ENCODE measurements around the gene ARHGEF28. TPM values are rescaled to one million over a fixed set of nuclear protein-coding genes. Genes with fewer than 3 reads are reported as not detected.

The ARHGEF28 gene
- polyA plus RNA-seq, 1 donor from 2014 or later: not detected

DNA sequence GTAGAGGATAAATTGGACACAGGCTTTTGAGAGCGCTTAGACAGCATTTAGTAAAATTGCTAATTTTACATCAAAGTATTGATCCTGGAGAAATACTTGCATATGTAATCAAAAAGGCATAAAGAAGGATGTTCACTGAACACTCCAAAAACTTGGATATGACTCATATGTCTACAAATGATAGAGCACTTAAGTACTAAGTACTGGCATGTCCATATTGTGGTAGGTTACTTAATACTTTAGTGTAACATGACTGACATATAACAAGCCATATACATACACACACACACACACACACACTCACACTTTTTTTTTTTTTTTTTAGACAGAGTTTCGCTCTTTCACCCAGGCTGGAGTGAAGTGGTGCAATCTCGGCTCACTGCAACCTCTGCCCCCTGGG lies 361.9 kb downstream of the ARHGEF28 start:
- TF ChIP-seq EZH2 (IDR thresholded peaks at IDR 0.05; ENCODE audit: borderline replicate concordance, insufficient read depth, low read length, poor library complexity, severe bottlenecking) (no peak), EP300 (conservative IDR thresholded peaks at IDR 0.05; ENCODE audit: poor library complexity, severe bottlenecking) (no peak), RAD21 (conservative IDR thresholded peaks at IDR 0.05) (no peak), POLR2AphosphoS5 (IDR thresholded peaks at IDR 0.05) (no peak), MXI1 (conservative IDR thresholded peaks at IDR 0.05; ENCODE audit: poor library complexity, severe bottlenecking) (no peak), TAF1 (IDR thresholded peaks at IDR 0.05; ENCODE audit: low read depth) (no peak), SMC3 (conservative IDR thresholded peaks at IDR 0.05; ENCODE audit: poor library complexity) (no peak)
- TF ChIP-seq, protein P1, sequence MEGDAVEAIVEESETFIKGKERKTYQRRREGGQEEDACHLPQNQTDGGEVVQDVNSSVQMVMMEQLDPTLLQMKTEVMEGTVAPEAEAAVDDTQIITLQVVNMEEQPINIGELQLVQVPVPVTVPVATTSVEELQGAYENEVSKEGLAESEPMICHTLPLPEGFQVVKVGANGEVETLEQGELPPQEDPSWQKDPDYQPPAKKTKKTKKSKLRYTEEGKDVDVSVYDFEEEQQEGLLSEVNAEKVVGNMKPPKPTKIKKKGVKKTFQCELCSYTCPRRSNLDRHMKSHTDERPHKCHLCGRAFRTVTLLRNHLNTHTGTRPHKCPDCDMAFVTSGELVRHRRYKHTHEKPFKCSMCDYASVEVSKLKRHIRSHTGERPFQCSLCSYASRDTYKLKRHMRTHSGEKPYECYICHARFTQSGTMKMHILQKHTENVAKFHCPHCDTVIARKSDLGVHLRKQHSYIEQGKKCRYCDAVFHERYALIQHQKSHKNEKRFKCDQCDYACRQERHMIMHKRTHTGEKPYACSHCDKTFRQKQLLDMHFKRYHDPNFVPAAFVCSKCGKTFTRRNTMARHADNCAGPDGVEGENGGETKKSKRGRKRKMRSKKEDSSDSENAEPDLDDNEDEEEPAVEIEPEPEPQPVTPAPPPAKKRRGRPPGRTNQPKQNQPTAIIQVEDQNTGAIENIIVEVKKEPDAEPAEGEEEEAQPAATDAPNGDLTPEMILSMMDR (IDR thresholded peaks at IDR 0.05; ENCODE audit: poor library complexity, severe bottlenecking): no peak
- TF ChIP-seq, protein P2, sequence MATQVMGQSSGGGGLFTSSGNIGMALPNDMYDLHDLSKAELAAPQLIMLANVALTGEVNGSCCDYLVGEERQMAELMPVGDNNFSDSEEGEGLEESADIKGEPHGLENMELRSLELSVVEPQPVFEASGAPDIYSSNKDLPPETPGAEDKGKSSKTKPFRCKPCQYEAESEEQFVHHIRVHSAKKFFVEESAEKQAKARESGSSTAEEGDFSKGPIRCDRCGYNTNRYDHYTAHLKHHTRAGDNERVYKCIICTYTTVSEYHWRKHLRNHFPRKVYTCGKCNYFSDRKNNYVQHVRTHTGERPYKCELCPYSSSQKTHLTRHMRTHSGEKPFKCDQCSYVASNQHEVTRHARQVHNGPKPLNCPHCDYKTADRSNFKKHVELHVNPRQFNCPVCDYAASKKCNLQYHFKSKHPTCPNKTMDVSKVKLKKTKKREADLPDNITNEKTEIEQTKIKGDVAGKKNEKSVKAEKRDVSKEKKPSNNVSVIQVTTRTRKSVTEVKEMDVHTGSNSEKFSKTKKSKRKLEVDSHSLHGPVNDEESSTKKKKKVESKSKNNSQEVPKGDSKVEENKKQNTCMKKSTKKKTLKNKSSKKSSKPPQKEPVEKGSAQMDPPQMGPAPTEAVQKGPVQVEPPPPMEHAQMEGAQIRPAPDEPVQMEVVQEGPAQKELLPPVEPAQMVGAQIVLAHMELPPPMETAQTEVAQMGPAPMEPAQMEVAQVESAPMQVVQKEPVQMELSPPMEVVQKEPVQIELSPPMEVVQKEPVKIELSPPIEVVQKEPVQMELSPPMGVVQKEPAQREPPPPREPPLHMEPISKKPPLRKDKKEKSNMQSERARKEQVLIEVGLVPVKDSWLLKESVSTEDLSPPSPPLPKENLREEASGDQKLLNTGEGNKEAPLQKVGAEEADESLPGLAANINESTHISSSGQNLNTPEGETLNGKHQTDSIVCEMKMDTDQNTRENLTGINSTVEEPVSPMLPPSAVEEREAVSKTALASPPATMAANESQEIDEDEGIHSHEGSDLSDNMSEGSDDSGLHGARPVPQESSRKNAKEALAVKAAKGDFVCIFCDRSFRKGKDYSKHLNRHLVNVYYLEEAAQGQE (IDR thresholded peaks at IDR 0.05; ENCODE audit: borderline replicate concordance): no peak
- H3K9ac ChIP-seq (ENCODE audit: low read length): no peak overlapping the region

GRCh38 chr5:73989956-73990355 lies 364.0 kb downstream of the ARHGEF28 start:
- Histone ChIP-seq H3F3A (ENCODE audit: insufficient read depth, low read length, poor library complexity, severe bottlenecking) (no peaks in the 10 kb centered on the region), H3K4me2 (ENCODE audit: low read length) (no peak overlapping the region), H3K36me3 (ENCODE audit: insufficient read depth, low read length) (no peaks in the 10 kb centered on the region), H3K27ac (ENCODE audit: low read length) (no peak overlapping the region), H4K20me1 (ENCODE audit: insufficient read depth) (no peaks in the 10 kb centered on the region), H3K27me3 (ENCODE audit: insufficient read depth, low read depth, low read length) (no peaks in the 10 kb centered on the region), H3K4me3 (ENCODE audit: low read length) (no peak overlapping the region), H2AFZ (ENCODE audit: low read depth, low read length) (no peak overlapping the region), H3K9ac (ENCODE audit: low read length) (no peak overlapping the region), H3K9me2 (ENCODE audit: insufficient read depth, low read length) (no peaks in the 10 kb centered on the region), H3K79me2 (replicated peaks; ENCODE audit: insufficient read depth, low read length) (no peaks in the 10 kb centered on the region), H3K9me3 (ENCODE audit: low read length) (no peaks in the 10 kb centered on the region)
- TF ChIP-seq RAD21 (conservative IDR thresholded peaks at IDR 0.05) (no peak), EP300 (conservative IDR thresholded peaks at IDR 0.05; ENCODE audit: poor library complexity, severe bottlenecking) (no peak), EZH2 (IDR thresholded peaks at IDR 0.05; ENCODE audit: borderline replicate concordance, insufficient read depth, low read length, poor library complexity, severe bottlenecking) (no peak), MXI1 (conservative IDR thresholded peaks at IDR 0.05; ENCODE audit: poor library complexity, severe bottlenecking) (no peak), SMC3 (conservative IDR thresholded peaks at IDR 0.05; ENCODE audit: poor library complexity) (no peak), TAF1 (IDR thresholded peaks at IDR 0.05; ENCODE audit: low read depth) (no peak), POLR2AphosphoS5 (IDR thresholded peaks at IDR 0.05) (no peak)
- TF ChIP-seq, protein P1 (IDR thresholded peaks at IDR 0.05; ENCODE audit: poor library complexity, severe bottlenecking): no peak
- TF ChIP-seq, protein P2 (IDR thresholded peaks at IDR 0.05; ENCODE audit: borderline replicate concordance): no peak

More for the DNA sequence above, 361.9 kb downstream of the ARHGEF28 start:
- Histone ChIP-seq H3K9me3 (ENCODE audit: low read length) (no peaks in the 10 kb centered on the region), H3K27ac (ENCODE audit: low read length) (no peak overlapping the region), H3F3A (ENCODE audit: insufficient read depth, low read length, poor library complexity, severe bottlenecking) (no peaks in the 10 kb centered on the region), H3K4me2 (ENCODE audit: low read length) (no peak overlapping the region), H3K4me3 (ENCODE audit: low read length) (no peak overlapping the region), H2AFZ (ENCODE audit: low read depth, low read length) (no peak overlapping the region), H3K79me2 (replicated peaks; ENCODE audit: insufficient read depth, low read length) (no peaks in the 10 kb centered on the region), H4K20me1 (ENCODE audit: insufficient read depth) (no peaks in the 10 kb centered on the region), H3K27me3 (ENCODE audit: insufficient read depth, low read depth, low read length) (no peaks in the 10 kb centered on the region), H3K36me3 (ENCODE audit: insufficient read depth, low read length) (no peaks in the 10 kb centered on the region), H3K9me2 (ENCODE audit: insufficient read depth, low read length) (no peaks in the 10 kb centered on the region)

Measured in neural cell (in vitro differentiated cells).